GM04503 (cell line): ENCODE data around the gene TXK.

Source experiments
- DNase-seq: peaks from one replicate; pipeline ENCODE4 v3.0.0-alpha.2; 2012; ENCODE audit warnings: low read depth

TXK gene

DNA sequence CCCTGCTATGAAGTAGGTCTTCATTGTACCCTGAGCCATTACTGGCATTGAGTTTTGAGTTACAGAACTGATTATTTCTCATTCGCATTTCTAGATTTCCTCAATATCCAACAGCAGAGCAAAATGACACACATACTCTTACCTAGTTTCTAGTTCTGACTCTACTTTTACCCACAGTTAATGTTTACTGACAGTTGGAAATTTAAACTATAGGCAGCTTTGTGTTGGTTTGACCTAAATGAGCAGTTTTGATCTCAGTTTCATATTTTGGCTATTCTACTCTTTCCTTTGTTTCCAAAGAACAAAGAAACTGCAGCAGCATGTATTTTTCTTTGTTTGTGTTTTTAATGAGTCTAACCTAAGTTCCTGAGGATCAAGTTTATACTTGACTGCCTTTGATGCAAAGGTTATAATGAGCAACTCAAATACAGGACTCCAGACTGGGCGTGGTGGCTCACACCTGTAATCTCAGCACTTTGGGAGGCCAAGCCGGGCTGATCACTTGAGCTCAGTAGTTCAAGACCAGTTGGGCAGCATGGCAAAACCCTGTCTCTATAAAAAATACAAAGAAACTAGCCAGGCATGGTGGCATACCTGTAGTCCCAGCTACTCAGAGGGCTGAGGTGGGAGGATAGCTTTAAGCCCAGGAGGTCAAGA is 30.4 kb downstream of the TXK start:
- DNase-seq = no peak

DNA sequence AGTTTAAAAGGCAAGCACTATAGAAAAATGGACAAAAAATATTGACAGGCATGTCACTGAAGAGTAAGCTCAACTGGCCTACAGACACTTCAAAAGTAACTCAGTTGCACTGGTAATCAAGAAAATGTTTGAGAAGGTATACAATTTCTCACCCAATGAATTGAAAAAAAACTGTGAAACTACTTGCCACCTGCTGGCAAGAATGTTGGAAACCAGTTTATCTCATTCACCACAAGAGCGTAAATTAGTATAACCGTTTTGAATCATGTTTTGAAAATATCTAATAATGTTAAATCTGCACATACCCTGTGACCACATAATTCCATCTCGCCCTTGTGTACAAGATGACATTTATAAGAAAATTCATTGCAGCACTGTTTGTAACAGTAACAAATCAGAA is 31.7 kb downstream of the TXK start:
- no peak for DNase-seq

DNA sequence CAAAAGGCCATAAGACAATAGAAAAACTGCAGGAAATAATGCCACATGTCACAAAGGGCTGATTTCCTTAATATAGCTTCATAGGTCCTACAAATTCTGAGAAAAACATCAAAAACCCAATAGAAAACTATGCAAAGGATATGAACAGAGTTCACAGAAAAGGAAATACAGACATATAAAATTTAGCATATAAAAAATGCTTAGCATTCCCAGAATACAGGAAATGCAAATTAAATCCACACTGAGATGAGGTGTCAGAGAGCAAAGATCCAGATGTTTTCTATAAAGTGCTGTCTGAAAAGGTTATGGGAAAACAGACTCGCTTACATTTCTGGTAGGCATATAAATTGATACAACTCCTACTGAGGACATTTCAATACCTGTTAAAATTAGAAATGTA is 33.8 kb downstream of the TXK start:
- DNase-seq = no peak

DNA sequence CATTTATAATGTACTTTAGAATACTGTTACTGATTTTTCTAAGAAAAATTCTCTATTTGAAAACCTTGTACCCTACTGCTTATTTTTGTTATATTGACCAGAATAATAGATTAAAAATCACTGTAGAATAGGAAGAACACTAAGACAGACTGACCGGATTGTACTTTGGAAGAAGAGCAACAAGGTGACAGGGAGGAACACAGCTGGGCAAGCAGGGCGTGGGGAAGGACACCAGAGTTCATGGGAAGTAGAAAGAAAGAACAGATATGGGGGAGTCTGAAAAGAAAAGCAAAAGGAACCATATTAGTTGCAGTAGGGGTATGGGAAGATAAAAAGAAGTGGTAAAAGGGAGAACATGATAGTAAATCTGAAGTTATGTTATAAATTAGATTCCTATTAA is 38.6 kb downstream of the TXK start:
- no peak for DNase-seq

DNA sequence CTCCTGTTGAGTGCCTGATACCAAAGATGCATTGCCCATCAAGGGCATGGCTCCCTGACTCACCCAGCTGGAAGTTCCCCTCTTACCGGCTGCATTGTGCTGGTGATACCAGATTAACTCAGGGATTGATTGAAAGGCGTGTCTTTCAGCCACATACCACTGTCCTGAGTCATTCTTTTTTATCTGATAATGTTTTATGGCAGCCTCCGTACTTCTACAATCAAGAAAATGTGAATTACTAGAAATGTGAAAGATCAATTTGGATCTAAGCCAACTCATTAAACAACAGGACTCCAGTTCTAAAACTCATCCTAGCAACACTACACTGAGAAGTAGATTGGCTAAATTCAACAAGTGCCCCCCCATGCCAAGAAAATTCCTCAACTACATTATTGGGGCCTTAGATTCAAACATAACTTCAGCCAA is 40.0 kb downstream of the TXK start:
- no peak for DNase-seq

DNA sequence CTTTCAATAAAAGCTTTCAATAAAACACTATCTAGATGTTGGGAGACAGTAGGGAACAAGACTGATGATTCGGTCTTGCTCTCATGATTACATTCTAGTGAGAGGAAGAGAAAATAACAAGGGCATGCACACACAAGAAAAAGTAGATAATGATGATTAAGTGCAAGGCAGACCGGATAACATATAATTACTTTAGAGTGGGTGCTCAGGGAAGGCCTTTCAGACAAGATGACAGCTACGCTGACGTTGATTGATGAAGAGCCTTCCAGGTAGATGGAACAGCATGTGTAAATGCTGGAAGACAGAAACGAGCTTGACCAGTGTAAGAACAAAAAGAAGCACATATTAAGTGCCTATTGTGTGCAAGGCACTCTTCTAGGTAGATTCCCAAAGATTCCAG is 43.4 kb downstream of the TXK start:
- no peak for DNase-seq

DNA sequence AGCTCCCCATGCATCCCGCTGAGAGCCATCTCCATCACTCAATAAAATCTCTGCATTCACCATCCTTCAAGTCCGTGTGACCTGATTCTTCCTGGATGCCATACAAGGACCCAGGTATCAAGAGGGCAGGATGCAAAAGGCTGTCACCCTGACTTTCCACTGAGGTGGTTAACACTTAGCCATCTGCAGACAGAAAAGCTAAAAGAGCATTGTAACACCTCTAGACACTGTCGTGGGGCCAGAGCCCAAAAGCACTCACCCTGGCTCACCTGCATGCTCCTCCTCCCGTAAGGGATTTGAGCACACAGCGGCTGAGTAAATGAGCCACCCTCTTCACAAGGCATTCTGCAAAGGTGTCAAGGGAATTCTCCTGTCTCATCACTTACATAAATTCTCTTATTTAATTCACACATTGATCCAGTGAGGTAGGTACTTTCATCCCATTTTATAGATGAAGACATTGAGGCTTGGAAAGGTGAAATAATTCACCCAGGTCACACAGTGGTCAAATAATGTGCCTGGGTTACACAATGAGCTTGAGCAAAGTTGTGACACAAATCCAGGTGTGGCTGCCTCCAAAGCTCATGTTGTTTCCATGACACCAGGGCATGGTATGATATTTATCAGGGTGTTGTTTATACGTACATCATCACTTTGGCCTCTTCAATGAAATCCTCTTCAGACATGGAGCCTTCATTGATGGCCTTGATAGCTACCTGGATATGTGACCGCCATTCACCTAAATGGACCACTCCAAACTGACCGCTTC is 48.0 kb downstream of the TXK start:
- DNase-seq = no peak

DNA sequence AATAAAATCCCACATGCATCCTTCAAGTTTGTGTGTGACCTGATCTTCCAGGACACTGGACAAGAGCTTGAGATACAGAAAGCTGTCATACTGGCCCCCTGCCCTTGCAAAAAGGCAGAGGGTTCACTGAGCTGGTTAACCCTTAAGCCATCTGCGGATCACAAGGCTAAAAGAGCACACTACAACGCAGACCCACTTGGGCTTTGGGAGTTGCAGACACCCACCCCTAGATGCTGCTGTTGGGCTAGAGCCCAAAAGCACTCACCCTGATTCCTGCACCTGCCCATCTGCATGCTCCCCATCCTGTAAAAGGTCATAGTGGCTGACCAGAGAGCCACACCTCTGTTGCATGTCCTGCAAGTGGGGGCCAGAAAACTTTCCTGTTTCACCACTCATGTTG is 51.1 kb downstream of the TXK start:
- no peak for DNase-seq

DNA sequence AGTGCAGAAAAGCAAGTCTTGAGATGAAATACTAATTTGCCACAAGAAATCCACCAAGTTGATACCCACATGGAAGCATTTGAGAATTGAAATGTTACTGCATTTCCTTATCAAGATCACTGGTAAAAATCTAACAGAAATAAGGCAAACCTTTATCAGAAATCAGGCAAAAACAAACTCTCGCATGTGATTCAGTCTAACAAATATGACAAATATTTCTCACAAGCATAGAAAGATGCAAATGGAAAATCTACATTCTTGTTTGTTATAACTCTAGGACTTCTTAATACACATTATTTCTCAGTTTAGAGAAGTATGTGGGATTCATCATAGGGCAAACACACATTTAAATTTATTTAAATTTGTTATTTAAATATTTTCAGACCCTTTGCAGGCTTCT is 52.9 kb downstream of the TXK start:
- DNase-seq = no peak

DNA sequence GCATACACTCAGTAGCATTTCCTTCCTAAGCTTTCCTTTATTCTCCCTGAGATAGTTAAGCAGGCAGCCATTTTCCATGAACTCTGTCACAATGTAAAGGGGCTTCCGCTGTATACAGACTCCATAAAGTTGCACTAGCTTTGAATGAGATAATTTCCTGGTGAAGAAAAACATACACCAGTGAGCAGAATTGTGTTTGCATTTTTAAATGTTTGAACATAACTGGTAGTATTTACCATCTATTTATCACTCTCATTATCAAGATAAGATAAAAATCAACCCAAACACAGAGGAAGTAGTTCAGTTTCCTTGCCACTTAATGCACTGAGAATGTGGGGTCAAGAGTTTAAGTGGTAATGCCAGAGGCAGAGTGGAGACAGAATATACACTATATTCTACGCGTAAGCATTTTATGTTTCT is 54.1 kb downstream of the TXK start:
- DNase-seq = no peak

DNA sequence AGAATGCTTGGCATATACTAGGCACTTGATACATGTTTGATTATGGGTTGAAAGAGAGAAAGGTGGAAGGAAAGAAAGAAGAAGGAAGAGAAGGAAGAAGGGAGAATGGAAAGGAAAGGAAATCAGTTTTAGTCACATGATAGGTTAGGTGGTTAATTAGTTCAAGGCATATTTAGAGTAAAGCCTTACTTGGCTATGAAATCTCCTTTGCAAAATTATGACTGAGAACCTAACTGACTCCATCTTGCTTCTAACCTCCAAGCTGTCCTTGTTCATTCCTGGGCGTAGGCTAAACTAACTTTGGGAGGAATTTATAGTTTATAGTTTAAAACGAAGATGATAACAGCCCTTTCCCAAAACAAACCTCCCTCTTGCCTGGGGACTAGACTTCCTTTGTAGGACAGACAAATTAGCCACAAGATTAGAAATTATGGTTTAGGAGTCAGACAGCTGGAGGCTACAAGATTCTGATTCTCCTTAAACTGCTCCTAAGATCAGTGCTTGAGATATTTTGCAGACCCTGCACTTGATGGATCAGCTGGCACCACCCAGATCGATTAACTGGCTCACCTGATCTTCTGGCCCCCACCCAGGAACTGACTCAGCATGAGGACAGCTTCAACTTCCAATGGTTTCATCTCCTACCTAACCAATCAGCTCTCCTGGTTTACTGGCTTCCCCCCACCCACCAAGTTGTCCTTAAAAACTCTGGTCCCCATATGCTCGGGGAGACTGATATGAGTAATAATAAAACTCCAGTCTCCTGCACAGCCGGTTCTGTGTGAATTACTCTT is 55.0 kb downstream of the TXK start:
- no peak for DNase-seq

DNA sequence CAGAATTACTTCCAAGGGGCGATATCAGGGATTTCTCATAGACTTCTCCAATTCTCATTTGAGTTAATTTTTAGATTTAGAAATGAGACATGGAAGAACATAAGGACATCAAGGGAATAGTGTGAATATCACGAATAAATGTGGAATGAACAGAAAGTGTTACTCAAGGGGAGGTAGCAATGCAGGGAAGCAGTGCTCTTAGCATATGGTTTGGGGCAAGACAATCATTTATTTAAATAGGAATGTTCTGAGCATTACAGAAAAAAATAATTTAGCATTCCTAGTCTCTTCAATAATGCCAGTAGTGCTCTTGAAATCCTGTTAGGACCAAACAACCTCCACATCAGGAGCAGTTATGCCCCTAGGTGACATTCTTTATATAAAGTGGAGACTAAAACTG is 55.6 kb downstream of the TXK start:
- no peak for DNase-seq

DNA sequence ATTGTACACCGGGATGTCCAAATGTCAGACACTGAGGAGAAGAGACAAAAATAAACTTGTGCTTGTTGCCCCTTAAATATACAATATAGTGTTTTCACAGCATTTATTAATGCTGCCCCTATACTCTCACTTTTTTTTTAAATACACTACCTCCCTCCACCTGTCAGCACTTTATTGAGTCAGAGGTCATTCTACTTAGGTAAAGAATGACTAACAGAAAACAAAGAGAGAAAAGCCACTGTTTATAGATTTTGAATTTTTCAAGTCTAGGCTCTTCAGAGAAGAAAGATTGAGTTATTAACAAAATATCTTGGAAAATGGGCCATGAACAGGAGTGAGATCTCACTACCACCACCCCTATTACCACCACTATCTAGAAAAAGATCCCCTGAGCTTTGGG is 59.4 kb downstream of the TXK start:
- no peak for DNase-seq

DNA sequence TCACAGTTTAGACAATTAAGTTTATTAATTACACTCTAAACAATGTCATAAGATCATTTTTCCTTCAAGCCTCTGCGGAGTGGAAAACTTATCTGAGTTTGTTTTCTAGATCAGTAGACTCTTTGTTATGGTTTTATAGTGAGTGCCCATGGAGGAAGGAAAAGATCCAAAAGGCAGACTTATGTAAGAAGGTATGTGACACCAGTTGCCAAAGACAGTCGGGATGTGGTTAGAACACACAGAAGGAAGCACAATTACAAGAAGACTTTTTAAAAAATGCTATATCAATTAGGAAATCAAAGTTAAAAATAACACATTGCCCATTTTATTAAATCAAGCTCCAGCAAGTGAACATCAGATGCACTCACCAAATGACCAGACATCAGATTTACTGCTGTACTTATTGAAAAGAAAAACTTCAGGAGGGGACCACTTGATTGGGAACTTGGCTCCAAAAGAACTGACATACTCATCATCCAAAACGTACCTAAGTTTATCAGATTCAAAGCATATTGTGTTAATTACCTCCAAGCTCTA is 60.4 kb downstream of the TXK start:
- no peak for DNase-seq

DNA sequence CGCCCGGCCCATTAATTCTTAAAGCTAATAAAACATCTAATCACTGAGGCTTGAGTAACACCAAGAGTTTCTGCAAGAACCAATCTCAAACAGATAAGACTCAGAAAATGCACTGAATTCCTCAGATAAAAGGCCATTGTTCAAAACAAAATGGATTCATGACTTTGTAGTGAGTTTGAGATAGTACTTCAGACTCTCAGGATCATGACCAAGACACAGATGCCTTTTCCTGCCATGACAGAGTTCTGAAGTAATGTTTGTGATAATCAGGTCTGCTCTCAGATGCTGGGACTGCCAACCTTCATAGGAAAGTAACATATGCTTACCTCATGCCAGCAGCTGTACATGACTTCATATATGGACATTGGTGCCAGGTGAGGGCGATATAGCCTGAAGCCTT is 62.9 kb downstream of the TXK start:
- DNase-seq = no peak

DNA sequence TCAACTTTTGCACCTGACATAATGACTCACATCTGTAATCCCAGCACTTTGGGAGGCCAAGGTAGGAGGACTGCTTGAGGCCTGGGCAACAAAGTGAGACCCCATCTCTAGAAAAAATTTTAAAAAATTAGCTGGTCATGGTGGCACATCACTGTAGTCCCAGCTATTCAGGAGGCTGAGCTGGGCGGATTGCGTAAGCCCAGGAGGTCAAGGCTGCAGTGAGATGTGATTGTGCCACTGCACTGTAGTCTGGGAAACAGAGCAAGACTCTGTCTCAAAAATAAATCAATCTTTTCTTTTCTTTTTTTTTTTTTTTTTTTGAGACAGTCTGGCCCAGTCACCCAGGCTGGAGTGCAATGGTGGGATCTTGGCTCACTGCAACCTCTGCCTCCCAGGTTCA is 65.0 kb downstream of the TXK start:
- no peak for DNase-seq

DNA sequence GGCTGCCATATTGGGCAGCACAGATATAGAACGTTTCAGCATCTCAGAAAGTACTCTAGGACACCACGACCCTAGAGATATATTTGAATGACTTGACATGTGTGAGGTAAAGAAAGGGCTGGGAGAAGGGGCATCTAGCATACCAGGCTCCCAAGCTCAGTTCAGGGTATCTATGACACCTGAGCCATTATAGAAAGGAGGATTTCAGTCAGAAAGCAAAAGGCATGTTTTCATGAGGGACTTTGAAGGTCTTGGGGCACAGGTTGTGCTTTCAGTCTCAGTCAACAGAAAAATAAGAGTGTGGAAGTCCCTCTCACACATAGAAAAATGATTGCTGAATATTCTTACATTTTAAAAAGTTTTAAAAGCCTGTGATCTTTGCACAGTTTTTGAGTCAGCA is 65.9 kb downstream of the TXK start:
- no peak for DNase-seq

DNA sequence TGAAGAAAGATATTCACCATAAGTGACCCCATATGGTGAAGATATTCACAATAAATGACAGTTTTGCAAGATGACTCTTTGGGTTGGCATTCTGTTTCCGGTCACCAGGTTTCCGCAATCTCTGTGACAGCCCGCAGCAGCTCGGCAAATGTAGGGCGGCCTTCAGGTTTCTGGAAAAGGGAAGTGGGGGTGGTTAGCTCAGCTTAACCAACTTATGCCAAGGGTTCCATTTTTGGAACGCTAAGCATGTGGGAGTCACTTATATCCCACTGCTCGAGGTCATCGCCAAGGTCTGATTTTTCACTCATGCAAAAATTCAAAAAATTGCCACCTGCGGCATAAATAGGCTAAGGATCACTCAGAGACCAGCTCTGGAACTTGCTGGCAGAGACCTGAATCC is 66.5 kb downstream of the TXK start:
- DNase-seq = no peak

DNA sequence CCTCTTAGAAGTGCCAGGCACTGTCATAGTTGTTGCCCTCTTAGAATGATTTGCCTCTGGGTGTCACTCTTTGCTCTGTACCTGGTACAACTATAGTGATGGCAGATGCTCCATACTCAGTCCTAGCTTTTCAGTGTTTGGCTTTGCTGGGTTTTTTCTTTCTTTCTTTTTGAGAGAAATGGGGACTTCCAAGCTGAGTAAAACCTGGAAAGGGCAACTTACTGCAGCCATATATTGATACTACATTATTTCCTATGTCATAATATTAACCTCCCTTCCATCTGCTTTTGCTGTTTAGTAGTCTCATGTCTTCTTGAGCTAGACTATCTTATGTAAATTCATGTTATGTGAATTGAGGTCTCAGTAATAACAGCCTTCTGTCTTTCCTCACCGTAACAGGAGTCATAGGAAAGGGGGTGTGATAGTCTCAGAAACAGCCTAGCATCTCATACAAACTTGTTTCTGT is 68.4 kb downstream of the TXK start:
- no peak for DNase-seq

DNA sequence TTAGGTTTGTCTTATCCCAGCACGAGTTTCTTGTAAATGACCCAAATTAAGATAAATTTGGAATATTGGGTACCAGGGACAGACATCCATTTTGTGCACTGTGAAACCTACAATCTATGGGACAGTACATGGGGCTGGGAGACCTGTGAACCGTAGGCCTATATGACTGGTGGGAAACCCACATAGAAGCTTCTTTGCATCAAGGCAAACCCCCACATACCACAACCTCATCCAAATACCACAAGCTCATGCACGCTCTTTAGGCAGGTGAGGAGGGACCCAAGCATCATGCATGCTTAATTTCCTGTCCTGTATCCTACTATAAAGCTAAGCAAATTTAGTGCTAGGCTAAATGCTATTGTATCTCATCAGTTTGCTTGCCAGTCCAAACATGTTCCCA is 69.7 kb downstream of the TXK start:
- no peak for DNase-seq

DNA sequence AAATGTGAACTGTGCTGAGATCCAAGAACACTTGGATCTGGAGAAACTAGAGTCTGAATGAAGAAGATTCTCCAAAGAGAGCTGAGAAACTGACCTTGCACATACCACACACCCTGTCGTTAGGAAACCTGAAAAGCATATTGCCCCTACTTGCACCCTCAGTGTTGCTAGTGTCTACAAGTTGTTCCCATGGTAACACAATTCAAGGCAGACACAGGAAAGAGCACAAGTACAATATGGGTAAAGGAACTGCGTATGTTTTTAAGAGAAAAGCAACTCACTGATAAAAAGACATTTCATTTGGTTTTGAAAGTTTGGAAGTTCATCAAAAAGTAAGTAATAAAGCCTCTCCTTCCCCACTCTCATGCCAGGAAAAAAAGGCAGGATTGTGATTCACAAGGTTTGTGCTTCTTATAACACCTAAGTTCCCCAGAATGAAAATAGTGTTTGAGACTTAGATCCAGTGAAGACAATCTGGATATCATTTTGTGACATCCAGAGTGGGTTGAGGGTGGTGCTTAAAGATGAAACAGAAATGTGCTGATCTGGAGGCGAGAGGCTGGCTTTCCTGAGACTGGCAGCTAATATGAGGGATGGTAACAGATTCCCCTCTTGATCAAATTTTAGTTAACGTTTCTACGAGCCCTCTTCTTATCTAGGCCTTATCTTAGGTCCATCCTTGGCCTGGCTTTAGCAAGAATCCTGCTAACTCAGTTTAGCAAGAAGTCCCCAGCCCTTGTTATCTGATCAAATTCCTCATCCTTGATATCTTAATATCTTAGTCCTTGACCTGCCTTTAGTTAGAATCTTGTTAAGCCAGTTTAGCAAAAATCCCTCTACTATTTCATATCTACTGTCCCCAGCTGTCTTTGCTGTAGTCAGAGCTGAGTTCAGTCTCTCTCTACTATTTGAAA is 75.2 kb downstream of the TXK start:
- no peak for DNase-seq

DNA sequence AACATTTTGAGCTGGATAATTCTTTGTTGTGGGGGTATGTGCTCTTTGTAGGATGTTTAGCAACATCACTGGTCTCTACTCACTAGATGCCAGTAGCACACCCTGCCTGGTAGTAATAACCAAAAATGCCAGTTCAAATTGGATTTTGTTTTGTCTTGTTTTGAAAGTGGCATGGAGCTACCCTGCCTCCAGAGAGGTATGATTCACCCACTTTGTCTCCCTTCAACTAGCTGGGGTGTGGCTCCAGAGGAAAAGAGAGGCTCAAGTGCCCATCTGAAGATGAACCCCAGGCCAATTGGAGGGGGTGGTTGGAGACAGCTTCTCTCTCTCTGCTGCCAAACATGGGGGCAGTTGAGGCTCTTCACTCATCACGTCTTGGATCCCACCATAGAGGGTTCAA is 83.0 kb downstream of the TXK start:
- DNase-seq = no peak
